Activated CD8-positive, alpha-beta T cell treated with anti-CD3 and anti-CD28 coated beads for 36 hours (primary cell): ENCODE results near the gene CLTB. TPM values are rescaled to one million over a fixed set of nuclear protein-coding genes. Genes with fewer than 3 reads are reported as not detected.

Experiments
- ATAC-seq: fragments of 200-7000 bp; cut with Tn5 transposase; one replicate; pipeline ENCODE4 v1.10.0; 2021; ENCODE audit warnings: mild to moderate bottlenecking, moderate library complexity
- CTCF ChIA-PET: fragments of 350-600 bp; sonication (Branson Sonifier 250); formaldehyde crosslinking; loops from one replicate; lab custom pipeline; 2021; ENCODE audit warnings: antibody characterized with exemption; lab: Charles Lee
- POLR2A ChIA-PET: fragments of 350-600 bp; sonication (Branson Sonifier 250); formaldehyde crosslinking; loops from one replicate; lab custom pipeline; 2021; ENCODE audit warnings: antibody characterized with exemption; lab: Charles Lee
- DNase-seq: peaks from one replicate; pipeline ENCODE4 v3.0.0-alpha.2; 2020
- H3K27ac Mint-ChIP-seq: one replicate; pipeline ENCODE4 v1.8.0; 2021; ENCODE audit warnings: mild to moderate bottlenecking, mixed read lengths
- H3K27me3 Mint-ChIP-seq: one replicate; pipeline ENCODE4 v1.8.0; 2021; ENCODE audit warnings: mixed read lengths
- H3K36me3 Mint-ChIP-seq: one replicate; pipeline ENCODE4 v1.8.0; 2021; ENCODE audit warnings: low read depth, mixed read lengths
- H3K4me1 Mint-ChIP-seq: one replicate; pipeline ENCODE4 v1.8.0; 2021; ENCODE audit warnings: low read depth, mixed read lengths
- H3K4me3 Mint-ChIP-seq: one replicate; pipeline ENCODE4 v1.8.0; 2021; ENCODE audit warnings: mild to moderate bottlenecking, moderate library complexity, mixed read lengths
- H3K9me3 Mint-ChIP-seq: one replicate; pipeline ENCODE4 v1.8.0; 2021; ENCODE audit warnings: mixed read lengths
- CTCF ChIP-seq: fragments of 200-600 bp; IDR thresholded peaks from one replicate; pipeline ENCODE4 v1.8.0; 2022; ENCODE audit warnings: antibody characterized with exemption, mild to moderate bottlenecking
- intact Hi-C: fragments of 100-400 bp; cut with micrococcal nuclease; formaldehyde crosslinking; loops from one replicate; pipeline ENCODE4 v1.10.0; 2022
- total RNA-seq, 2 experiments: library from RNA; stranded (reverse); gene quantifications; one replicate each; pipeline ENCODE4 v1.2.3, GENCODE V29; 2021

Gene CLTB
- total RNA-seq, 2 experiments from 2014 or later = 48.2 to 48.6 TPM

DNA sequence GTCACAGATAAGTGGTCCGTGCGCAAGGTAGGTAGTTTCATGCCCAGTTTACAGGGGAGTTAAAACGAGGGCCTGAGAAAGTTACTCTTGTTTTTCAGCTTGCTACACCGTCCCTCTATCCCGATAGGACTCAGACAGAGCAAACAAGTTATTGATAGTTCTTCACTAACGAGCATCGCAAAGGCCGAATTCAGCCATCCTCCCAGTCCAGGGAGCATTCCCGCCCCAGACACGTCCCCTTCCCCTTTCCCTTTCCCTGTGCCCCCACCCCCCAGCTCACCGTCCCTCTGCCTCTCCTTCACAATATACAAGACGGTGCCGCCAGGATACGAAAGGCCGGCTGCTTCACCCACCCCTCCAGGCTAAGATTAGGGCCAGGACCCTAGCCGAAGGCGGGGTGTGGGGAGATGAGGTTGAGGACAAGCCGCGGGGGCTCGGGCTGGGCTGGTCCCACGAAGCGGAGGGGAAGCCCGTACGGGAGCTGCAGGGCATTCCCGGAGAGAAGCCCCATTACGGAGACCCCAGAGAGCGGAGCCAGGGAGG, 55.4 kb downstream of the CLTB start:
- ATAC-seq (peak; percentile 2), DNase-seq (no peak)
- H3K27me3 Mint-ChIP-seq = no peaks in the 10 kb centered on the region
- peaks cover 21% of the 10 kb centered on the region for H3K36me3 Mint-ChIP-seq
- ChIA-PET CTCF (interaction anchor here (1.1 to 1.3 kb wide), 3 partner anchors 8 to 631 kb away, joined by 3 to 5 read pairs (median 3); no protein-coding TSS in a partner anchor), POLR2A (interaction anchor here (0.6 to 3.1 kb wide), 10 partner anchors 18 to 297 kb away, joined by 3 to 14 read pairs (median 4); partner anchors contain the start of gene FAF2)
- TF ChIP-seq CTCF = peak; percentile 15
- H3K27ac Mint-ChIP-seq = peak overlapping the region; percentile 98
- H3K4me1 Mint-ChIP-seq = peaks cover 30% of the 10 kb centered on the region
- intact Hi-C loops = loop anchor here (1.0 kb wide), 1 partner anchor 27 kb away; the partner anchor contains the start of genes HIGD2A and NOP16
- H3K9me3 Mint-ChIP-seq = no peaks in the 10 kb centered on the region
- peak overlapping the region; percentile 98 for H3K4me3 Mint-ChIP-seq

DNA sequence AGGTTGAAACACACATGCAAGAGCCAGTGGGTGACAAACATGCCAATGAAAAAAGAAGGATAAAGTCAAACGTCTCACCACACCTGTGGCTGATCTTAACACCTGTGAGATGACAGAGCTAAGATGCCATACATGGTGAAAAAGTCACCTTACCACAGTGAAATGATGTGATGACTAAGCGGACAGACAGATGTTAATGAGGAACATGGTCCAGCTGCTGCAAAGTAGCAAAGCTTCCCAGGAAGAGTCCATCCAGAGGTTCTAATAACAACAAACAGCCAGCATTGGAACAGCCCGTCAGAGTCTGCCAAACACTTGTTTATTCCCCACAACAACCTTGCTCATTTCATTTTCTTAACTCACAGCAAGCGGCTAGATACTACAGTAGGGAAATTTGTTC, 56.7 kb downstream of the CLTB start:
- no peak for ATAC-seq
- Mint-ChIP-seq H3K27ac (peak overlapping the region; percentile 65), H3K4me1 (peaks cover 31% of the 10 kb centered on the region), H3K4me3 (peak overlapping the region; percentile 58), H3K36me3 (peaks cover 25% of the 10 kb centered on the region), H3K9me3 (no peaks in the 10 kb centered on the region), H3K27me3 (no peaks in the 10 kb centered on the region)
- DNase-seq = peak; percentile 20
- ChIA-PET POLR2A (interaction anchor here (0.9 to 1.0 kb wide), 2 partner anchors 9 to 11 kb away, joined by 4 to 5 read pairs; no protein-coding TSS in a partner anchor), CTCF (interaction anchor here (0.7 to 1.3 kb wide), 3 partner anchors 12 to 630 kb away, joined by 3 read pairs; partner anchors contain the start of genes EIF4E1B and SNCB)
- intact Hi-C loops = no loop called here
- no peak for TF ChIP-seq CTCF

GRCh38 chr5:176356179-176356566, 60.2 kb downstream of the CLTB start:
- peaks cover 33% of the 10 kb centered on the region for H3K4me1 Mint-ChIP-seq
- ATAC-seq (no peak), DNase-seq (no peak)
- TF ChIP-seq CTCF = no peak
- H3K27ac Mint-ChIP-seq = no peak overlapping the region
- peaks cover 42% of the 10 kb centered on the region for H3K36me3 Mint-ChIP-seq
- H3K9me3 Mint-ChIP-seq = no peaks in the 10 kb centered on the region
- ChIA-PET POLR2A (no interaction called here), CTCF (no interaction called here)
- no peak overlapping the region for H3K4me3 Mint-ChIP-seq
- H3K27me3 Mint-ChIP-seq = no peaks in the 10 kb centered on the region
- intact Hi-C loops = no loop called here

- Mint-ChIP-seq H3K4me3 (no peak overlapping the region), H3K27me3 (no peaks in the 10 kb centered on the region), H3K4me1 (peaks cover 36% of the 10 kb centered on the region), H3K9me3 (no peaks in the 10 kb centered on the region), H3K27ac (no peak overlapping the region), H3K36me3 (peaks cover 44% of the 10 kb centered on the region)
- intact Hi-C loops = no loop called here
- CTCF ChIA-PET = interaction anchor here (1.0 kb wide), 1 partner anchor 822 kb away, joined by 3 read pairs; no protein-coding TSS in a partner anchor
- TF ChIP-seq CTCF = no peak
- POLR2A ChIA-PET = interaction anchor here (0.9 kb wide), 1 partner anchor 32 kb away, joined by 3 read pairs; no protein-coding TSS in a partner anchor
- DNase-seq = no peak
- no peak for ATAC-seq
Measured at GRCh38 chr5:176355400-176356178, 60.8 kb downstream of the CLTB start.
